Nephron (organoid): ENCODE data around the gene IFT57.

Source experiments
- H3K27ac Mint-ChIP-seq, 3 experiments: 2 replicates each; pipeline ENCODE4 v1.8.0; 2020; ENCODE audit warnings: mixed read lengths in 3 of 3, mild to moderate bottlenecking in 2 of 3, moderate library complexity in 1 of 3
- H3K27me3 Mint-ChIP-seq: 2 replicates; pipeline ENCODE4 v1.8.0; 2021; ENCODE audit warnings: low read depth, mild to moderate bottlenecking, moderate library complexity, mixed read lengths
- H3K36me3 Mint-ChIP-seq: 2 replicates; pipeline ENCODE4 v1.8.0; 2020; ENCODE audit warnings: low read depth, mixed read lengths
- H3K4me1 Mint-ChIP-seq: 2 replicates; pipeline ENCODE4 v1.8.0; 2020; ENCODE audit warnings: mixed read lengths
- H3K4me3 Mint-ChIP-seq, 3 experiments: 2 replicates each; pipeline ENCODE4 v1.8.0; 2020; ENCODE audit warnings: mild to moderate bottlenecking in 3 of 3, mixed read lengths in 3 of 3, moderate library complexity in 2 of 3
- H3K9me3 Mint-ChIP-seq: 2 replicates; pipeline ENCODE4 v1.8.0; 2020; ENCODE audit warnings: mixed read lengths
- CTCF ChIP-seq, 3 experiments: fragments of 200-600 bp; sonication (generic); IDR thresholded peaks; one replicate each; pipeline ENCODE4 v1.5.0; 2021; ENCODE audit warnings: antibody characterized with exemption in 3 of 3; ENCODE audit not compliant: unreplicated experiment in 3 of 3

The IFT57 gene

GRCh38 chr3:108223928-108224327 lies 1.7 kb upstream of the IFT57 start:
- peak overlapping the region; percentile 98 to 99 (median 98) for H3K4me3 Mint-ChIP-seq
- no peaks in the 10 kb centered on the region for H3K9me3 Mint-ChIP-seq
- H3K4me1 Mint-ChIP-seq, result peaks cover 48% of the 10 kb centered on the region
- no peaks in the 10 kb centered on the region for H3K36me3 Mint-ChIP-seq
- H3K27me3 Mint-ChIP-seq, result no peaks in the 10 kb centered on the region
- TF ChIP-seq CTCF (IDR thresholded peaks at IDR 0.05; ENCODE audit: unreplicated experiment in 3 of 3), result no peak
- H3K27ac Mint-ChIP-seq, result peak overlapping the region; percentile 84 to 98 (median 97)

GRCh38 chr3:108222853-108223565 lies 785 bp upstream of the IFT57 start:
- Mint-ChIP-seq H3K27me3 (no peaks in the 10 kb centered on the region), H3K36me3 (no peaks in the 10 kb centered on the region), H3K4me3 (peak overlapping the region; percentile 98 to 99 (median 98)), H3K27ac (peak overlapping the region; percentile 84 to 98 (median 97)), H3K9me3 (no peaks in the 10 kb centered on the region), H3K4me1 (peaks cover 48% of the 10 kb centered on the region)
- no peak for TF ChIP-seq CTCF (IDR thresholded peaks at IDR 0.05; ENCODE audit: unreplicated experiment in 3 of 3)

GRCh38 chr3:108221393-108221792 lies 831 bp downstream of the IFT57 start:
- no peak for TF ChIP-seq CTCF (IDR thresholded peaks at IDR 0.05; ENCODE audit: unreplicated experiment in 3 of 3)
- H3K27ac Mint-ChIP-seq, result peak overlapping the region; percentile 84 to 98 (median 97)
- H3K36me3 Mint-ChIP-seq, result peaks cover 8% of the 10 kb centered on the region
- H3K27me3 Mint-ChIP-seq, result no peaks in the 10 kb centered on the region
- peaks cover 48% of the 10 kb centered on the region for H3K4me1 Mint-ChIP-seq
- no peaks in the 10 kb centered on the region for H3K9me3 Mint-ChIP-seq
- peak overlapping the region; percentile 98 to 99 (median 98) for H3K4me3 Mint-ChIP-seq

GRCh38 chr3:108219336-108219735 lies 2.9 kb downstream of the IFT57 start:
- Mint-ChIP-seq H3K27me3 (no peaks in the 10 kb centered on the region), H3K27ac (no peak overlapping the region), H3K36me3 (peaks cover 16% of the 10 kb centered on the region), H3K4me1 (peaks cover 45% of the 10 kb centered on the region), H3K4me3 (peak overlapping the region; percentile 22 to 99 (median 69)), H3K9me3 (no peaks in the 10 kb centered on the region)
- TF ChIP-seq CTCF (IDR thresholded peaks at IDR 0.05; ENCODE audit: unreplicated experiment in 3 of 3), result no peak

GRCh38 chr3:108218811-108219210 lies 3.4 kb downstream of the IFT57 start:
- H3K36me3 Mint-ChIP-seq, result peaks cover 20% of the 10 kb centered on the region
- peaks cover 40% of the 10 kb centered on the region for H3K4me1 Mint-ChIP-seq
- H3K9me3 Mint-ChIP-seq, result no peaks in the 10 kb centered on the region
- no peak overlapping the region for H3K4me3 Mint-ChIP-seq
- H3K27me3 Mint-ChIP-seq, result no peaks in the 10 kb centered on the region
- no peak for TF ChIP-seq CTCF (IDR thresholded peaks at IDR 0.05; ENCODE audit: unreplicated experiment in 3 of 3)
- H3K27ac Mint-ChIP-seq, result no peak overlapping the region

GRCh38 chr3:108215871-108216270 lies 6.4 kb downstream of the IFT57 start:
- Mint-ChIP-seq H3K36me3 (peaks cover 46% of the 10 kb centered on the region), H3K4me3 (no peak overlapping the region), H3K4me1 (peaks cover 16% of the 10 kb centered on the region), H3K27me3 (no peaks in the 10 kb centered on the region), H3K9me3 (no peaks in the 10 kb centered on the region), H3K27ac (peak overlapping the region in 1 of 3 experiments; percentile 8)
- no peak for TF ChIP-seq CTCF (IDR thresholded peaks at IDR 0.05; ENCODE audit: unreplicated experiment in 3 of 3)
